GM23338 (cell line): ENCODE results near the gene INO80. TPM values are rescaled to one million over a fixed set of nuclear protein-coding genes. Genes with fewer than 3 reads are reported as not detected.
A peak's percentile ranks its signal among the peaks of the same experiment; 100 is the strongest.

ENCODE experiments used
- ATAC-seq: fragments of 200-7000 bp; cut with Tn5 transposase; 3 replicates; pipeline ENCODE4 v1.9.1; 2020
- DNase-seq: peaks from one replicate; pipeline ENCODE4 v3.0.0-alpha.2; 2015; ENCODE audit warnings: low spot score
- H2AFZ ChIP-seq: fragments of 200-600 bp; sonication (generic); 2 replicates; pipeline ENCODE4 v1.8.0; 2016; ENCODE audit warnings: antibody characterized with exemption, mild to moderate bottlenecking, moderate library complexity
- H3F3A ChIP-seq: fragments of 200-600 bp; sonication (generic); replicated peaks from 2 replicates; pipeline ENCODE4 v1.8.0; 2017; ENCODE audit warnings: antibody characterized with exemption, mixed run types, low read depth
- H3K27ac ChIP-seq: fragments of 200-600 bp; sonication (generic); 2 replicates; pipeline ENCODE4 v1.6.1; 2016; ENCODE audit warnings: low read depth
- H3K27me3 ChIP-seq: fragments of 200-600 bp; sonication (generic); 2 replicates; pipeline ENCODE4 v1.8.0; 2016; ENCODE audit warnings: mild to moderate bottlenecking, mixed run types, moderate library complexity; ENCODE audit not compliant: insufficient read depth
- H3K36me3 ChIP-seq: fragments of 200-600 bp; sonication (generic); 2 replicates; pipeline ENCODE4 v1.8.0; 2016; ENCODE audit warnings: mild to moderate bottlenecking; ENCODE audit not compliant: insufficient read depth
- H3K4me1 ChIP-seq: fragments of 200-600 bp; sonication (generic); 2 replicates; pipeline ENCODE4 v1.8.0; 2016; ENCODE audit warnings: mild to moderate bottlenecking, moderate library complexity; ENCODE audit not compliant: insufficient read depth
- H3K4me2 ChIP-seq: fragments of 200-600 bp; sonication (generic); 2 replicates; pipeline ENCODE4 v1.7.1; 2017; ENCODE audit warnings: mixed run types
- H3K4me3 ChIP-seq: fragments of 200-600 bp; sonication (generic); 2 replicates; pipeline ENCODE4 v1.6.1; 2016; ENCODE audit warnings: mixed run types
- H3K79me2 ChIP-seq: fragments of 200-600 bp; sonication (generic); replicated peaks from 2 replicates; pipeline ENCODE4 v1.8.0; 2017; ENCODE audit warnings: mild to moderate bottlenecking; ENCODE audit not compliant: insufficient read depth
- H3K9me2 ChIP-seq: fragments of 200-600 bp; sonication (generic); 2 replicates; pipeline ENCODE4 v1.8.0; 2017; ENCODE audit not compliant: insufficient read depth
- H4K20me1 ChIP-seq: fragments of 200-600 bp; sonication (generic); replicated peaks from 2 replicates; pipeline ENCODE4 v1.8.0; 2017; ENCODE audit warnings: mild to moderate bottlenecking; ENCODE audit not compliant: insufficient read depth
- H3K27ac Mint-ChIP-seq: 2 replicates; pipeline ENCODE4 v1.8.0; 2020; ENCODE audit warnings: inconsistent platforms, mild to moderate bottlenecking, moderate library complexity, mixed read lengths
- H3K27me3 Mint-ChIP-seq: 3 replicates; pipeline ENCODE4 v1.8.0; 2022; ENCODE audit warnings: low read depth, mild to moderate bottlenecking, moderate library complexity, mixed read lengths, inconsistent platforms; ENCODE audit not compliant: insufficient read depth, poor library complexity
- H3K36me3 Mint-ChIP-seq: 3 replicates; pipeline ENCODE4 v1.8.0; 2021; ENCODE audit warnings: low read depth, mild to moderate bottlenecking, inconsistent platforms, moderate library complexity, mixed read lengths
- H3K4me1 Mint-ChIP-seq: 3 replicates; pipeline ENCODE4 v1.8.0; 2020; ENCODE audit warnings: mild to moderate bottlenecking, inconsistent platforms, mixed read lengths
- H3K4me3 Mint-ChIP-seq: 3 replicates; pipeline ENCODE4 v1.8.0; 2021; ENCODE audit warnings: moderate library complexity, mild to moderate bottlenecking, inconsistent platforms, mixed read lengths
- H3K9me3 Mint-ChIP-seq: 3 replicates; pipeline ENCODE4 v1.8.0; 2020; ENCODE audit warnings: moderate library complexity, mild to moderate bottlenecking, inconsistent platforms, mixed read lengths
- CTCF ChIP-seq, 2 experiments: fragments of 200-600 bp in 1 of 2; sonication (generic) in 1 of 2; conservative IDR thresholded peaks; 2 replicates each; pipeline versions ENCODE4 v1.5.1 to v1.6.1; 2016 to 2017; ENCODE audit warnings: antibody characterized with exemption in 2 of 2, low read depth in 2 of 2, mild to moderate bottlenecking in 2 of 2, moderate library complexity in 1 of 2
- POLR2AphosphoS5 ChIP-seq: IDR thresholded peaks from 2 replicates; pipeline ENCODE4 v1.6.1; 2016; ENCODE audit warnings: antibody characterized with exemption, low read depth
- ZNF462 ChIP-seq: fragments of 250-450 bp; sonication (Bioruptor Pico); IDR thresholded peaks from 2 replicates; pipeline ENCODE4 v1.5.0; 2020; ENCODE audit warnings: mild to moderate bottlenecking, moderate library complexity
- polyA plus RNA-seq: library from polyadenylated mRNA; unstranded; fragments of >200 nt; fragmentation: Nextera tagmentation; extraction: Ambion mirVana; gene quantifications from 2 replicates; pipeline ENCODE4 v1.2.1, GENCODE V29; 2016
- total RNA-seq: library from RNA; depleted of rRNA; stranded (reverse); fragments of >200 nt; shearing (Covaris generic); gene quantifications from 2 replicates; pipeline ENCODE4 v1.2.3, GENCODE V29; 2014

INO80 gene
- total and polyA plus RNA-seq, 2 experiments from 2014 or later, result 6.5 to 24.9 TPM

DNA sequence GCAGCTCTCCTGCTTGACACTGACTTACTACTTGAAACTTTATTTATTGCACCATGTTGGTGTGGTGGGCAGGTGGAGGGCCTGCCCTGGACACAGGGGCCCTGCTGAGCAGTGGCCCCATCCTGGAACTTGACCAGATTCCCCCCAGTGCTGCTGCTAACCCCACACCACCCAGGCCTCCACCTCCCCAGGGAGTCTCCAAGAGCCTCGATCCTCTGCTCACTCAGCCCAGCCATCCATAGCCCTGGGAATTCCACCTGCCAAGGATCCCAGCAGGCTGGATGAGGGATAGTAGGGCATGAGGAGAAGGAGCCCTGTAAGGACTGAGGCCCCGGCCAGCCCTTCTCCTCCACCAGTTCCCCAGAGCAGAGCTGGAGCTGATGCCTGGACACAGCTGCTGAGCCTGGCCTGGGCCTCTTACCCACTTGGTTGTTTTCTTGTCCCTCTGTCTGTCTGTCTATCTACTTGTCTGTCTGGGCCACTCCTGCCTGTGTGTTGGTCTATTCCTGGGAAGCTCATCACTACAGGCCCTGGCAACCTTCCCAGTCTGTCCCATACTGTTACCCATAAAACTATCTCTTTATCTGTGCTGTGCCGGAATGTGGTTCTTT lies 160.0 kb downstream of the INO80 start:
- peaks cover 7% of the 10 kb centered on the region for H3K36me3 ChIP-seq
- H3K27ac ChIP-seq, result no peak overlapping the region
- peaks cover 35% of the 10 kb centered on the region for H3F3A ChIP-seq
- ATAC-seq (no peak), DNase-seq (no peak)
- Mint-ChIP-seq H3K9me3 (no peaks in the 10 kb centered on the region; the same call in none of the 3 replicates), H3K4me1 (peaks cover 63% of the 10 kb centered on the region), H3K27ac (peak overlapping the region; percentile 62; the same call in 1 of the 2 replicates), H3K27me3 (peaks cover 52% of the 10 kb centered on the region), H3K36me3 (peaks cover 48% of the 10 kb centered on the region), H3K4me3 (peak overlapping the region; percentile 94)
- H3K4me2 ChIP-seq, result peak overlapping the region; percentile 88; the same call in 1 of the 2 replicates
- TF ChIP-seq POLR2AphosphoS5, result no peak; the same call in 1 of the 2 replicates
- no peak for TF ChIP-seq ZNF462 (CRISPR knock-in tag)
- TF ChIP-seq CTCF (conservative IDR thresholded peaks at IDR 0.05; ENCODE audit: low read depth in 2 of 2), result no peak
- H3K79me2 ChIP-seq, result peaks cover 31% of the 10 kb centered on the region
- H2AFZ ChIP-seq, result no peak overlapping the region
- H3K4me1 ChIP-seq, result peaks cover 33% of the 10 kb centered on the region
- H4K20me1 ChIP-seq, result no peaks in the 10 kb centered on the region; the same call in 1 of the 2 replicates
- H3K4me3 ChIP-seq, result no peak overlapping the region; the same call in 1 of the 2 replicates
- no peaks in the 10 kb centered on the region for H3K9me2 ChIP-seq
- H3K27me3 ChIP-seq, result no peaks in the 10 kb centered on the region
